ENCODE measurements around the gene TMEM41B. TPM values are rescaled to one million over a fixed set of nuclear protein-coding genes. Genes with fewer than 3 reads are reported as not detected.

Gene TMEM41B
- total RNA-seq, 1 experiment from 2014 or later, result 50.3 TPM

- BruUV-seq (replicated peaks), result no TSS peak
- ChIA-PET POLR2A (no interaction called here), CTCF (interaction anchor here (0.6 kb wide), 1 partner anchor 27 kb away, joined by 3 read pairs; no protein-coding TSS in a partner anchor)
- TF ChIP-seq, protein P1, sequence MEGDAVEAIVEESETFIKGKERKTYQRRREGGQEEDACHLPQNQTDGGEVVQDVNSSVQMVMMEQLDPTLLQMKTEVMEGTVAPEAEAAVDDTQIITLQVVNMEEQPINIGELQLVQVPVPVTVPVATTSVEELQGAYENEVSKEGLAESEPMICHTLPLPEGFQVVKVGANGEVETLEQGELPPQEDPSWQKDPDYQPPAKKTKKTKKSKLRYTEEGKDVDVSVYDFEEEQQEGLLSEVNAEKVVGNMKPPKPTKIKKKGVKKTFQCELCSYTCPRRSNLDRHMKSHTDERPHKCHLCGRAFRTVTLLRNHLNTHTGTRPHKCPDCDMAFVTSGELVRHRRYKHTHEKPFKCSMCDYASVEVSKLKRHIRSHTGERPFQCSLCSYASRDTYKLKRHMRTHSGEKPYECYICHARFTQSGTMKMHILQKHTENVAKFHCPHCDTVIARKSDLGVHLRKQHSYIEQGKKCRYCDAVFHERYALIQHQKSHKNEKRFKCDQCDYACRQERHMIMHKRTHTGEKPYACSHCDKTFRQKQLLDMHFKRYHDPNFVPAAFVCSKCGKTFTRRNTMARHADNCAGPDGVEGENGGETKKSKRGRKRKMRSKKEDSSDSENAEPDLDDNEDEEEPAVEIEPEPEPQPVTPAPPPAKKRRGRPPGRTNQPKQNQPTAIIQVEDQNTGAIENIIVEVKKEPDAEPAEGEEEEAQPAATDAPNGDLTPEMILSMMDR (IDR thresholded peaks at IDR 0.05; ENCODE audit: unreplicated experiment), result no peak
- H3K27me3 Mint-ChIP-seq (ENCODE audit: insufficient read depth, unreplicated experiment), result no peaks in the 10 kb centered on the region
- no peak overlapping the region for H3K27ac Mint-ChIP-seq (ENCODE audit: low read depth, unreplicated experiment)
- H3K36me3 Mint-ChIP-seq (ENCODE audit: insufficient read depth, unreplicated experiment), result peaks cover 6% of the 10 kb centered on the region
- no peak overlapping the region for H3K4me3 Mint-ChIP-seq (ENCODE audit: unreplicated experiment)
- peaks cover 15% of the 10 kb centered on the region for H3K4me1 Mint-ChIP-seq (ENCODE audit: insufficient read depth, unreplicated experiment)
- H3K9me3 Mint-ChIP-seq (ENCODE audit: unreplicated experiment), result no peaks in the 10 kb centered on the region
- intact Hi-C loops (cut with micrococcal nuclease), result no loop called here
- no peak for DNase-seq (ENCODE audit: unreplicated experiment)
Observed at GRCh38 chr11:9232482-9232881, 81.9 kb downstream of the TMEM41B start.

- BruUV-seq (replicated peaks), result no TSS peak
- Mint-ChIP-seq H3K9me3 (ENCODE audit: unreplicated experiment) (no peaks in the 10 kb centered on the region), H3K36me3 (ENCODE audit: insufficient read depth, unreplicated experiment) (peaks cover 6% of the 10 kb centered on the region), H3K27me3 (ENCODE audit: insufficient read depth, unreplicated experiment) (no peaks in the 10 kb centered on the region), H3K4me3 (ENCODE audit: unreplicated experiment) (no peak overlapping the region), H3K4me1 (ENCODE audit: insufficient read depth, unreplicated experiment) (peaks cover 15% of the 10 kb centered on the region), H3K27ac (ENCODE audit: low read depth, unreplicated experiment) (peak overlapping the region; percentile 63)
- CTCF ChIA-PET, result interaction anchor here (0.6 kb wide), 2 partner anchors 23 to 28 kb away, joined by 3 read pairs; no protein-coding TSS in a partner anchor
- TF ChIP-seq, protein P1 (IDR thresholded peaks at IDR 0.05; ENCODE audit: unreplicated experiment), result no peak
- intact Hi-C loops (cut with micrococcal nuclease), result no loop called here
- POLR2A ChIA-PET, result interaction anchor here (0.6 kb wide), 1 partner anchor 15 kb away, joined by 3 read pairs; no protein-coding TSS in a partner anchor
- DNase-seq (ENCODE audit: unreplicated experiment), result no peak
Observed at GRCh38 chr11:9231848-9232177, 82.6 kb downstream of the TMEM41B start.

Other genes with a start within 250 kb of the TMEM41B start
- gene SCUBE2, start 223.0 kb downstream of the TMEM41B start, total RNA-seq (2022), result 0.29 and 0.93 TPM in 2 replicates
- gene DENND5A, start 49.2 kb downstream of the TMEM41B start, total RNA-seq (2022), result 55.4 and 61.1 TPM in 2 replicates
- 116 and 145 TPM in 2 replicates for gene IPO7, start 70.1 kb upstream of the TMEM41B start, total RNA-seq (2022)
- gene ZNF143, start 146.4 kb upstream of the TMEM41B start, total RNA-seq (2022), result 19.0 and 25.2 TPM in 2 replicates

Data from MCF 10A (cell line).